NCI-H526 treated with DMSO at 0.1 percent for 48 hours (cell line): ENCODE results near the gene USP43.
A peak's percentile ranks its signal among the peaks of the same experiment; 100 is the strongest.
"Not testable (repeated sequence)": the region's sequence is repeated elsewhere in the genome, so short reads cannot be mapped to it uniquely, and the experiment has no call there.

Experiments
- DNase-seq: peaks from one replicate; lab custom pipeline; 2025; lab: John Stamatoyannopoulos, UW

Gene USP43, protein sequence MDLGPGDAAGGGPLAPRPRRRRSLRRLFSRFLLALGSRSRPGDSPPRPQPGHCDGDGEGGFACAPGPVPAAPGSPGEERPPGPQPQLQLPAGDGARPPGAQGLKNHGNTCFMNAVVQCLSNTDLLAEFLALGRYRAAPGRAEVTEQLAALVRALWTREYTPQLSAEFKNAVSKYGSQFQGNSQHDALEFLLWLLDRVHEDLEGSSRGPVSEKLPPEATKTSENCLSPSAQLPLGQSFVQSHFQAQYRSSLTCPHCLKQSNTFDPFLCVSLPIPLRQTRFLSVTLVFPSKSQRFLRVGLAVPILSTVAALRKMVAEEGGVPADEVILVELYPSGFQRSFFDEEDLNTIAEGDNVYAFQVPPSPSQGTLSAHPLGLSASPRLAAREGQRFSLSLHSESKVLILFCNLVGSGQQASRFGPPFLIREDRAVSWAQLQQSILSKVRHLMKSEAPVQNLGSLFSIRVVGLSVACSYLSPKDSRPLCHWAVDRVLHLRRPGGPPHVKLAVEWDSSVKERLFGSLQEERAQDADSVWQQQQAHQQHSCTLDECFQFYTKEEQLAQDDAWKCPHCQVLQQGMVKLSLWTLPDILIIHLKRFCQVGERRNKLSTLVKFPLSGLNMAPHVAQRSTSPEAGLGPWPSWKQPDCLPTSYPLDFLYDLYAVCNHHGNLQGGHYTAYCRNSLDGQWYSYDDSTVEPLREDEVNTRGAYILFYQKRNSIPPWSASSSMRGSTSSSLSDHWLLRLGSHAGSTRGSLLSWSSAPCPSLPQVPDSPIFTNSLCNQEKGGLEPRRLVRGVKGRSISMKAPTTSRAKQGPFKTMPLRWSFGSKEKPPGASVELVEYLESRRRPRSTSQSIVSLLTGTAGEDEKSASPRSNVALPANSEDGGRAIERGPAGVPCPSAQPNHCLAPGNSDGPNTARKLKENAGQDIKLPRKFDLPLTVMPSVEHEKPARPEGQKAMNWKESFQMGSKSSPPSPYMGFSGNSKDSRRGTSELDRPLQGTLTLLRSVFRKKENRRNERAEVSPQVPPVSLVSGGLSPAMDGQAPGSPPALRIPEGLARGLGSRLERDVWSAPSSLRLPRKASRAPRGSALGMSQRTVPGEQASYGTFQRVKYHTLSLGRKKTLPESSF

DNA sequence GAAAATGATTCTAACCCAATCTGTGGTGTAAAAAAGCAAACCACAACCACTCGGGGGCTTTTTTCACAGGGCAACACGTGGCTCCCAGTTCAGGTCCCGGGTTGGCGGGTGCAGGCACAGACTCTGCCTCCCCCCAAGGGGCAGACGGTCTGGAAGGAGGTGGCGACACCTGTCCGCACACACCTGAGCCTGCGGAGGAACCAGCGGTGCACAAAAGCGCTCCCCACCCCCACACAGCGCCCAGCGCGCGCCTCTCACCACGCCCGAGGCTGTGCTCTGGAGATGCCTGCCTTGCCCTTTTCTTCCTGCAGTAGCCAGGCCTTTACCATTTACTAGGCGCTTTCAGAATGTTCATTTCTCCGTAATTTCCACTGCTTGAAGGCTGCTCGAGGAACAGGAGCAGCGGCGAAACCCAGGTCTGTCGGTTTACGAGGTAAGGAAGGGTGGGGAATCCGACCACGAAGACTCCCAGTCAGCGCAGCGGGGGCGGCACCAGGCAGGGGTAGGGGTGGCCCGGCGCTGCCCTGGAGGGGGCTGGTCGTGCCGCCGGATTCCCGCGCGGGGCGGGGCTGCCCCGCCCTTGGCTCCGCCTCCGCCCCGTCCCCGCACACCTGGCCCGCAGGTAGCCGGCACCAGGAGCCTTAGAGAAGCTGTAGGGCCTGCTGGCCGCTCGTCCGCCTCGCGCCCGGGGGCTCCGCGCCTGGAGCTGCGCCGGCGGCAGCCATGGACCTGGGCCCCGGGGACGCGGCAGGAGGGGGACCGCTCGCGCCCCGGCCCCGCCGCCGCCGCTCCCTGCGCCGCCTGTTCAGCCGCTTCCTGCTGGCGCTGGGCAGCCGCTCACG, at the start of gene USP43:
TSS of gene USP43 (plus strand) at position 608 of the 842 bp plus-strand sequence. CDS start at position 724, 116 bp downstream.
- peak; percentile 78 for DNase-seq

DNA sequence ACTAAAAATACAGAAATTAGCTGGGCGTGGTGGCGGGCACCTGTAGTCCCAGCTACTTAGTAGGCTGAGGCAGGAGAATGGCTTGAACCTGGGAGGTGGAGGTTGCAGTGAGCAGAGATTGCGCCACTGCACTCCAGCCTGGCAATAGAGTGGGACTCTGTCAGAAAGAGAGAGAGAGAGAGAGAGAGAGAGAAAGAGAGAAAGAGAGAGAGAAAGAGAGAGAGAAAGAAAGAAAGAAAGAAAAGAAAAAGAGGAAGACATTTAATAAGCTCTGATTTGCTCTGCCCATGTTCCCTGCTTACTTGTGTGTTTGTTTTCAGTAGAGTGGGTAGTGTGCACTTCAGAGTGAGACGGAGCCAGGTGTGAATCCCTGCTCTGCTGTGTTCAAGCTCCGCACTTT, 47.7 kb upstream of the USP43 start:
- not testable (repeated sequence) for DNase-seq

DNA sequence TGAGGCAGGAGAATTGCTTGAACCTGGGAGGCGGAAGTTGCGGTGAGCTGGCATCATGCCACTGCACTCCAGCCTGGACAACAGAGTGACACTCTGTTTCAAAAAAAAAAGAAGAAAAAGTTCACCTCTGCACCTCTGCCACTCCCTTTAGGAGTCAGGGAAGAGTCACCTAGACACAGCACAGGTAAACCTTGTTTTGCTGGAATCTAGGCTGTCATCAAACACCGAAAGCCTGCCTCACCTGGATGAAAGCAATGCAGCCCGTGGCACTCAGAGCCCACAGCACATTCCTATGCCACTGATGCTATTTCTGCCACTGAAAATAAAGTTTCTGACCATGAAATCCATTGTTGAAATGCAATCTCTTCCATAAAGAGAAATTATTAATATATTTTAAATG, 46.7 kb upstream of the USP43 start:
- no peak for DNase-seq

DNA sequence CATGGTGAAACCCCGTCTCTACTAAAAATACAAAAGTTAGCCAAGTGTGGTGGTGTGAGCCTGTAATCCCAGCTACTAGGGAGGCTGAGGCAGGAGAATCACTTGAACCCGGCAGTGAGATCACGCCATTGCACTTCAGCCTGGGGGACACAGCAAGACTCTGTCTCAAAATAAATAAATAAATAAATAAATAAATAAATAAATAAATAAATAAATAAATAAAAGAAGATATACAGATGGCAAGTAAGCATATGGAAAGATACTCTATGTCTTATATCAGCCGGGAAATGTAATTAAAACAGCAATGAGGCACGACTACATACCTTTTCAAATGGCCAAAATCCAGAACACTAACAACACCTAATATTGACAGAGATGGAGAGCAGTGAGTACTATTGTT, 40.7 kb upstream of the USP43 start:
- DNase-seq, result not testable (repeated sequence)

DNA sequence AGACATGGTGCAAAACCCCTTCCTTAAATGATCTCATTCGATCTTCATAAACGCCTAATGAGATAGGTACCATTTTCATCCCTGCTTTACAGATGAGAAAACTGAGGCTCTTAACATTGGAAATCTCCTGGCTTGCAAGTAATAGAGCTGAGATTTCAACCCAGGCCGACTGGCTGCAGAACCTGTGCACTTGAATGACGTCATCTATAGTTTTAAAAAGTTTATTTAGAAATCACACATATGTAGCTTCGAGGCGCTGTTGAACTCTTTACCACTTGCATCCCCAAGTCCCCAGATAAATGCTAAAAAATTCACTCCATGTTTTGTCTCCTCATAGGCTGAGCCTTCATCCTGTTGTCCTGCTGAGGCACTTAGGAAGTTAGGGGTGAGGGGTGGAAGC, 38.9 kb upstream of the USP43 start:
- no peak for DNase-seq

DNA sequence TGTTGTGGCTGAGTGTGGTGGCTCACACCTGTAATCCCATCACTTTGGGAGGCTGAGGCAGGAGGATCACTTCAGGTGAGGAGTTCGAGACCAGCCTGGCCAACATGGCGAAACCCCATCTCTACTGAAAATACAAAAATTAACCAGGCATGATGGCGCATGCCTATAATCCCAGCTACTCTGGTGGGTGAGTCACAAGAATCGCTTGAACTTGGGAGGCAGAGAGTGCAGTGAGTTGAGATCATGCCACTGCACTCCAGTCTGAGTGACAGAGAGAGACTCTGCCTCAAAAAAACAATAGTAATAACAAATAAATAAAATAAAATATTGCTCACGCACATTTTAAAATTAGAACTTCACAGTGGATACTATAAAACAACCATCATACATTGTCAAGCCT, 38.3 kb upstream of the USP43 start:
- DNase-seq, result not testable (repeated sequence)

DNA sequence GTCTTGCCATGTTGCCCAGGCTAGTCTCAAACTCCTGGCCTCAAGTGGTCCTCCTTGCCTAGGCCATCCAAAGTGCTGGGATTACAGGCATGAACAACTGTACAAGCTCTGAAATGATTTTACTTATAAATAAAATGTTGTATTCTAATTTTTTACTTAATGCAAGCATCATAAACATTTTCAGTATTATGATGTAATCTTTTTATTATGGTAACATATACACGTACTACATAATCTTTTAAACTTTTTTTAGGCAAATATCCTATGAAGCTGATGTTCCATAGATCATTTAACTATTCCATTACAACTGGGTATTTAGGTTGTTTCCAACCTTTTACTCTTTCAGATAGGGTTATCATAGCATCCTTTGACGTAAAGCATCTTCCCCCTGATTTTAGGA, 33.8 kb upstream of the USP43 start:
- no peak for DNase-seq

DNA sequence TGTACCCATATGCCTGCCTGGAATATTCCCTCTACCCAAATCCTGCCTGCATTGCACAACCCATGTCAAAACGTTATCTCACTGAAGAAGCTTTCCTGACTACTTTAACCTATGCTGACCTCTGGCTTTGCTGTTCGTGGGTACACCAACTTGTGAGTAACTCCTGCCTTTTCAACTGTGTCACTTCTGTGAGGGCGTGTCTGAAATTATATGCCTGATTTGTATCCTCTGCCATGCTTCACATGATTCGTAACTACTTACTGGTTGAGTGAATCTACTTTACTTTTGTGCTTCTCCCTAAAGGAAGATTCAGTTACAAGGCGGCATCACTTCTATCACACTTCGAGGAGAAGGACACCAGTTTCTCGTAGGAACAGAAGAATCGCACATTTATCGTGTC, 33.3 kb upstream of the USP43 start:
- no peak for DNase-seq

DNA sequence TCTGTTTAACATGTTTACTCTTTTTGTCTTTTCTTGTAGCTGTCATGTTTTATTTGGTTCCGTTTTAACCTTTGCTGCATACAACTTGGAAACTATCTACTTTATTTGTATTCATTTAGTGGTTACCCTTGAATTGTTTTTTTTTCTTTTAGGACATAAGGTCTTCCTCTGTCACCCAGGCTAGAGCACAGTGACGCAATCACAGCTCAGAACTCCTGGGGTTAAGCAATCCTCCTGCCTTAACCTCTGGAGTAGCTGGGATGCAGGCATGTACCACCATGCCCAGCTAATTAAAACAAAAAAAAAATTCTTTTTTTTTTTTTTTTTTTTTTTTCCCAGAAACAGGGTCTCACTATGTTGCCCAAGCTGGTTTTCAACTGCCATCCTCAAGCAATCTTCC, 29.8 kb upstream of the USP43 start:
- no peak for DNase-seq

DNA sequence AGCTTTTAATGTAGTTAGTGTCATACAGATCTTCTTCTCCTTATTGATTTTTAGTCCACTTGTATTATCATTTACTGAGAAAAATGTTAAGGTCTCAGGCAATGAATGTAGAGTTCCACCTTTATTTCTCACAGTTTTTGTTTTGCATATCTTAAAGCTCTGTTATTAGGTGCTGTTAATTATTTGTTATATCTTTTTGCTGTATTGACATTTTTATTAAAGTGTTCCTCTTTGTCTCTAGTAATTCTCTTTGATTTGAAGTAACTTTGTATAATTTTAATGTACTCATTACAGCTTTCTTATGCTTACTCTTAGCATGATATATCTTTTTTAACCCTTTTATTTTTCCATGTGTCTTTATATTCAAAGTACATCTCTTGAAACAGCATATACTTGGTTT, 22.4 kb upstream of the USP43 start:
- no peak for DNase-seq

DNA sequence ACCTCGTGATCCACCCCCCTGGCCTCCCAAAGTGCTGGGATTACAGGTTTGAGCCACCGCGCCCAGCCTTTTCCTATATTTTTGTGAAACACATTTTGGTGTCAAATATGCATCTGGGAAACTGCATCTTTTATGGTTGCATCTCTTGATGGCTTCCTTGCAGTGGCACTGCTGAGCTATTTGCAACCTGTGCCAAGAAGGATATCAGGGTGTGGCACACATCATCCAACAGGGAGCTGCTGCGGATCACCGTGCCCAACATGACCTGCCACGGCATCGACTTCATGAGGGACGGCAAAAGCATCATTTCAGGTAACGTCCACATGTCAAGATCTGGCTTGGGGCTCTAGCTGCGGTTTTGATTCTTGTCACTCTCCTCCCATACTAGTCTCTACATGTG, 16.8 kb upstream of the USP43 start:
- no peak for DNase-seq

DNA sequence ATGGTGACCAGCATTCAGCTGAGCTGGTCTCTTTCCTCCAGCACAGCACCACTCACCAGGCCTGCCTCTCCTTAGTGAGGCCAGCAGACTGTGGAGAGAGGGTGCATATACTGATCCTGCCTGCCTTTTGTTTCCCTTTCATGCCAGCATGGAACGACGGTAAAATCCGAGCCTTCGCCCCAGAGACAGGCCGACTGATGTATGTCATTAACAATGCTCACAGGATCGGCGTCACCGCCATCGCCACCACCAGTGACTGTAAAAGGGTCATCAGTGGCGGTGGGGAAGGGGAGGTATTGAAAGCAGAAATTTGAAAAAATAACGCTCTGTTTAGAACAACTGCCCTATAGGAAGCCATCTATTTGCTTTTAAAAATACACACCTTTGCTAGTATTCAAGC, 12.6 kb upstream of the USP43 start:
- DNase-seq, result no peak

DNA sequence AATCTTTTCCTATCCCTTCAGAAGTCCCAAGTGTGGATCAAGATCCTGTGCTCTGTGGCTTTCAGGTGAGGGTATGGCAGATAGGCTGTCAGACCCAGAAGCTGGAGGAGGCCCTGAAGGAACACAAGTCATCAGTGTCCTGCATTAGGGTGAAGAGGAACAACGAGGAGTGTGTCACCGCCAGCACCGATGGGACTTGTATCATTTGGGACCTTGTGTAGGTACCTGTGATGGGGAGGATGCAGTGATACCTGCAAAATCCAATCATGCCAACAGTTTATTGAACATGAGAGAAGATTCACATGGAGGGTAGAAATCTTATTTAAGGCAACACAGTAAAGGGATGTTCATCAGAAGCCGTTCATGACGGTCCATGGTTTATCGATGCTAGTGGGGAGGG, 10.0 kb upstream of the USP43 start:
- no peak for DNase-seq

DNA sequence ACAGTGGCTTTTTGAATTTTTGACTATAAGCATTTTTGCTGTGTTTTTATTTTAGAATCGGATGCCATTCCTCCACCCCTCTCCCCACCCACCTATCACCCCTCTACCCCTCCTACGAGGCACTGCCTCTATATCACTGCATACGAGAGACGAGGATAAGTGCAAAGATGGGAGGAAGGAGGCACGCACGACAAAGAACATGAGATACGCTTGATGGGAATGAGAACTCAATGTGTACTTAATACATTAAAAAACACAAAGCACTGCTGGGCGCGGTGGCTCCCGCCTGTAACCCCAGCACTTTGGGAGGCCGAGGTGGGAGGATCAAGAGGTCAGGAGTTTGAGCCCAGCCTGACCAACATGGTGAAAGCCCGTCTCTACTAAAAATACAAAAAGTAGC, 8.8 kb upstream of the USP43 start:
- no peak for DNase-seq

DNA sequence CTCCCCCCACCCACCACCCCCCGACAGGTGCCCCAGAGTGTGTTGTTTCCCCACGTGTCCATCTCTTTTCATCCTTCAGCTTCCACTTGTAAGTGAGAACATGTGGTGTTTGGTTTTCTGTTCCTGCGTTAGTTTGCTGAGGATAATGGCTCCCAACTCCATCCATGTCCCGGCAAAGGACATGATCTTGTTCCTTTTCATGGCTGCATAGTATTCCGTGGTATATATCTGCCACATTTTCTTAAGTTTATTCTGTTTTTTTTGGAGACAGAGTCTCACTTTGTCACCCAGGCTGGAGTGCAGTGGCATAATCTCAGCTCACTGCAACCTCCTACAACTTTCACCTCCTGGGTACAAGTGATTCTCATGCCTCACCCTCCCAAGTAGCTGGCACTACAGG, 4.9 kb upstream of the USP43 start:
- not testable (repeated sequence) for DNase-seq

DNA sequence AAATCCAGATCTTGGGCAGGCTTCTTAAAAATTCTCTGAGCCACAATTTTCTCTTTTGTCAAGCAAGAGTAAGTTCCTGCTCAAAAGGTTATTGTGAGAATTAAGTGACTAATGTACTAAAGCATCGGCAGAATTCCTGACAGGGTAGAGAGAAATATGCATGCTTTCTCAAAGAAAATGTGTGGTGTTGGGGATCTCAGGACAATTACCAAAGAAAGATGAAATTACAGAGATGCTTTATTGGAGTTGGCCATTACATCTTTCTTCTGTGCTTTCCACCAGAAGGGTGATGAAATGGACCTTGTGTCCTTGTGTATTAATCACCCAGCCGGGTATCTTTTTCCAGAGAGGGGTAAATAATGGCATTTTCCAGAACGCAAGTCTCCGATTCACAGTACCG, 1.7 kb upstream of the USP43 start:
- no peak for DNase-seq

DNA sequence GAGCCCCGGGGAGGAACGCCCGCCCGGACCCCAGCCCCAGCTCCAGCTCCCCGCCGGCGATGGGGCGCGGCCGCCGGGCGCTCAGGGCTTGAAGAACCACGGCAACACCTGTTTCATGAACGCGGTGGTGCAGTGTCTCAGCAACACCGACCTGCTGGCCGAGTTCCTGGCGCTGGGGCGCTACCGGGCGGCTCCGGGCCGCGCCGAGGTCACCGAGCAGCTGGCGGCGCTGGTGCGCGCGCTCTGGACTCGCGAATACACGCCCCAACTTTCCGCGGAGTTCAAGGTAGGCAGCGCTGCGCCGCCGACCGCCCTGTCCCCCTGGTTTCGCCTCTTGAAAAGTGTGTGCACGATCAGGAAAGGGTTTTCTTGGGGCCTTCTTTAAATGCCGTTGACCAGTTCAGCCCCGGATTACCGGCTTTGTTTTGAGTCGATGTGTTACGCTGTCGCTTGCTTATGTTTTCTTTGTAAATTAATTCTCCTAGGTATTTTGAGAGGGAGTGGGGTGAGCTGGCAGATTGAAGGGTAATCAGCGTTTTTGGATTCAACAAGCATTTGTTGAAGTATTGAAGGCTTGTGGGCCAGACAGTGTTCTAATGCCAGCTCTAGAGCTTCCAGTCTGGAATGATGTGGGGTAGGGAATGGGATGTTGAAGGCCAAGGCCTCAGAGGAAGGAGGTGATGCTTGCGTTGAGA, 681 bp downstream of the USP43 start:
- peak; percentile 54 for DNase-seq

DNA sequence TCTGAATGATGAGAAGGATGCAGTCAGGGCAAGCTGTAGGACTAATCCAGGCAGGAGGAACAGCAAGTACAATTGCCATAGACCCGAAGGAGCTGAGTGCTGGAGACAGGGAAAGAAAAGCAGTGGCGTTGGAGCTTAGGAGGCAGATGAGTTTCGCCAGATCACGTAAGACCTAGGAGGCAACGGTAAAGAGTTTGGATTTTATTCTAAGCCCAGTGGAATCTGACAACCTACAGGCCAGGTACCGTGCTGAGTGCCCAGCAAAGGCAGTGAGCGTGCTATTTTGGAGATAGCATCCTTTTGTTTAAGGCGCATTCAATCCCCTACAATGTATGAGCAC, 1.2 kb downstream of the USP43 start:
- DNase-seq, result peak; percentile 54

DNA sequence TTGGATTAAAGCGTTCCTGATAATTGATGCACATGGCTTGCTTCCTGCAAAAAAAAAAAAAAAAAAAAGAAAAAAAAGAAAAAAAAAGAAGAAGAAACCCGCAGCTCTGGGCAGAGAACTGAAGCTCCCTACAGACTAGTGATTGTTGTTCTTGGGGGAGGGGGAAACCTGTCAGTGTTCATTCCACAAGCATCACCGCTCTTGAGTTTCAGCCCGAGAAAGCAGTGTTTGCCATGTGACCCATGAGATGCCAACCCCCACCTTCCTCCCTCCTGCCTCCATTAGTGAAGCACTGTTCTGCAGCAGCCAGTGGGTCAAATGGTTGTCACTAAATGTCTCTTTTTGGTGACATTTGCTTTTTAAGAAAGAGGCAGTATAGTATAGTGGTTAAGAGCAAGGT, 1.7 kb downstream of the USP43 start:
- DNase-seq, result no peak

DNA sequence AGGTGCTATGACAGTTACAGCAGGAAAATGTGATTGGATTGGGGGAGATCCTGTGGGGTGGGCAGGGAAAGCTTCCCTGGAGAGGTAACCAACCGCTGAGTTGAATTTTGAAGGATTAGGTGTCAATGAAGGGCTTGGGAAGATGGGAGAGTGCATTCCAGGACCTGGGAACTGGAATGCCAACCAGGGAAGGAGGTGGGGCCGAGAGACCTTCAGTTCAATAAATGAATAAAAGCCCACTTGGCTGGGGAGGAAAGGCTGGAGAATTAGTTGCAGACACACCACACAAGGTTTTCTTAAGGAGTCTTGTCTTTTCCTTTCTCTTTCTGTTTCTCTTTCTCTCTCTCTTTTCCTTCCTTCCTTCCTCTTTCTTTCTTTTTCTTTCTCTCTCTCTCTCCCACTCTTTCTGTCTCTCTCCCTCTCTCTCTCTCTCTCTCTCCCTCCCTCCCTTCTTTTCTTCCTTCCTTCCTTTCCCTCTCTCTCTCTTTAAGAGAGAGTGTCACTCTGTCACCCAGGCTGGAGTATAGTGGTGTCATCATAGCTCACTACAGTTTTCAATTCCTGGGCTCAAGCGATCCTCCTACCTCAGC, 3.3 kb downstream of the USP43 start:
- no peak for DNase-seq
